ENCODE results near the gene PTH1R.

DNA sequence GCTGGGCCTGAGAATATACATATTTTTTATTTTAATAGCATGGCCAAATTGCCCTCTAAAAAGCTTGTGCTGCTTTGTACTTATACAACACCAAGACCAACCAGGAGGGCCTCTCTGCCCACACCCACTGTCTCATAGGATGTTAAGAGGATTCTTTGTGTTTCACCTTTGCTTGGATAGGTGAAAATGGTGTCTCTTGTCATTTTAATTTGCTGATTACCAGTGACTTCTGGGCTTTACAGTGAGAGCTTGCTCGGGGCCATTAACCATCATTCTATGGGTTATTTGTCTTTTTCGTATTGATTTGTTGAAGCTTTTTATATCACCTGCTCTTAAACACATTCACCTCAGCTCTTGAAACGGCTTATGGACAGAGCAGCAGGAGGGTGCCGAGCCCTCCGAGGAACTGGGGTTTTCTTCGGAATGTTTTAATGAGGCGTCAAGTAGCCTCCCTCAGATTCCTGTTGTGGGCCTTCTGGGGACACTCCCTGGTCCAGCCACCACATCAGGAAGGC is 10.5 kb downstream of the PTH1R start:
- TF ChIP-seq, protein P1, sequence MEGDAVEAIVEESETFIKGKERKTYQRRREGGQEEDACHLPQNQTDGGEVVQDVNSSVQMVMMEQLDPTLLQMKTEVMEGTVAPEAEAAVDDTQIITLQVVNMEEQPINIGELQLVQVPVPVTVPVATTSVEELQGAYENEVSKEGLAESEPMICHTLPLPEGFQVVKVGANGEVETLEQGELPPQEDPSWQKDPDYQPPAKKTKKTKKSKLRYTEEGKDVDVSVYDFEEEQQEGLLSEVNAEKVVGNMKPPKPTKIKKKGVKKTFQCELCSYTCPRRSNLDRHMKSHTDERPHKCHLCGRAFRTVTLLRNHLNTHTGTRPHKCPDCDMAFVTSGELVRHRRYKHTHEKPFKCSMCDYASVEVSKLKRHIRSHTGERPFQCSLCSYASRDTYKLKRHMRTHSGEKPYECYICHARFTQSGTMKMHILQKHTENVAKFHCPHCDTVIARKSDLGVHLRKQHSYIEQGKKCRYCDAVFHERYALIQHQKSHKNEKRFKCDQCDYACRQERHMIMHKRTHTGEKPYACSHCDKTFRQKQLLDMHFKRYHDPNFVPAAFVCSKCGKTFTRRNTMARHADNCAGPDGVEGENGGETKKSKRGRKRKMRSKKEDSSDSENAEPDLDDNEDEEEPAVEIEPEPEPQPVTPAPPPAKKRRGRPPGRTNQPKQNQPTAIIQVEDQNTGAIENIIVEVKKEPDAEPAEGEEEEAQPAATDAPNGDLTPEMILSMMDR (IDR thresholded peaks at IDR 0.05): no peak
- no peak for TF ChIP-seq POLR2A (IDR thresholded peaks at IDR 0.05)

All from heart left ventricle (tissue), 13 donors.